GM12878 (cell line): ENCODE measurements around the gene NFIX. TPM values are rescaled to one million over a fixed set of nuclear protein-coding genes. Genes with fewer than 3 reads are reported as not detected.

Source experiments
- ATAC-seq: fragments of 200-7000 bp; cut with Tn5 transposase; 3 replicates; pipeline ENCODE4 v1.9.1; 2020; ENCODE audit warnings: mild to moderate bottlenecking, moderate library complexity
- BruUV-seq: library from RNA; stranded (reverse); fragments of 400-500 nt; replicated peaks from 2 replicates; lab custom pipeline; 2021; lab: Mats Ljungman, UMichigan
- CTCF ChIA-PET: fragments of 300-600 bp; sonication (Branson Sonifier 250); formaldehyde crosslinking; extraction: SDS; loops from one replicate; lab custom pipeline; 2021; ENCODE audit warnings: inconsistent platforms; lab: Yijun Ruan, JAX
- POLR2A ChIA-PET: fragments of 350-600 bp; formaldehyde crosslinking; extraction: SDS; loops from one replicate; lab custom pipeline; 2021; ENCODE audit warnings: inconsistent platforms; lab: Charles Lee
- RAD21 ChIA-PET: fragments of 300-600 bp; sonication (Branson Sonifier 250); formaldehyde crosslinking; loops from one replicate; lab custom pipeline; 2023; ENCODE audit warnings: antibody characterized with exemption; ENCODE audit not compliant: unreplicated experiment; lab: Charles Lee
- SMC1A ChIA-PET: fragments of 300-600 bp; sonication (Branson Sonifier 250); formaldehyde crosslinking; loops from one replicate; lab custom pipeline; 2023; ENCODE audit not compliant: unreplicated experiment, uncharacterized antibody; lab: Charles Lee
- DNase-seq: peaks from one replicate; pipeline ENCODE4 v3.0.0-alpha.2; 2011; ENCODE audit warnings: low read depth, low spot score
- FAIRE-seq: peaks from 3 replicates; lab custom pipeline; 2011; peaks lifted over from hg19 to GRCh38; lab: Jason Lieb, UNC
- H2AFZ ChIP-seq: 2 replicates; pipeline ENCODE4 v1.6.0; 2011; ENCODE audit warnings: low read depth, low read length, control low read depth; ENCODE audit not compliant: control insufficient read depth
- H3K27ac ChIP-seq: 2 replicates; pipeline ENCODE4 v1.5.1; 2011; ENCODE audit warnings: control low read depth; ENCODE audit not compliant: control insufficient read depth, insufficient read depth
- H3K27me3 ChIP-seq, 2 experiments: replicated peaks in 1 of 2; 2 replicates each; pipeline versions ENCODE4 v1.6.0 to v1.6.1; 2011; ENCODE audit warnings: low read length in 1 of 2; ENCODE audit not compliant: control insufficient read depth in 2 of 2, insufficient read depth in 2 of 2
- H3K36me3 ChIP-seq, 2 experiments: 2 replicates each; pipeline ENCODE4 v1.5.1; 2011; ENCODE audit warnings: low read length in 1 of 2; ENCODE audit not compliant: control insufficient read depth in 2 of 2, insufficient read depth in 2 of 2
- H3K4me1 ChIP-seq: 2 replicates; pipeline ENCODE4 v1.6.1; 2011; ENCODE audit warnings: mild to moderate bottlenecking, low read length, moderate library complexity, mixed read lengths; ENCODE audit not compliant: control insufficient read depth, insufficient read depth
- H3K4me2 ChIP-seq: 2 replicates; pipeline ENCODE4 v1.6.0; 2011; ENCODE audit warnings: control low read depth; ENCODE audit not compliant: control insufficient read depth, insufficient read depth
- H3K4me3 ChIP-seq: fragments of 200-600 bp; sonication (generic); 2 replicates; pipeline ENCODE4 v1.5.1; 2016
- H3K79me2 ChIP-seq: 2 replicates; pipeline ENCODE4 v1.6.0; 2011; ENCODE audit warnings: low read length; ENCODE audit not compliant: control insufficient read depth, insufficient read depth
- H3K9ac ChIP-seq: 2 replicates; pipeline ENCODE4 v1.8.0; 2011; ENCODE audit warnings: low read length, control low read depth, mixed read lengths; ENCODE audit not compliant: control insufficient read depth, insufficient read depth
- H3K9me3 ChIP-seq: replicated peaks from 3 replicates; pipeline ENCODE4 v1.5.1; 2011; ENCODE audit warnings: mild to moderate bottlenecking, low read length; ENCODE audit not compliant: control insufficient read depth, insufficient read depth
- H4K20me1 ChIP-seq: 2 replicates; pipeline ENCODE4 v1.6.0; 2011; ENCODE audit not compliant: control insufficient read depth, insufficient read depth
- CHD2 ChIP-seq: IDR thresholded peaks from 2 replicates; pipeline ENCODE4 v1.6.1; 2011; ENCODE audit warnings: low read depth, low read length, improper control_type of control experiment, borderline replicate concordance
- FOS ChIP-seq: IDR thresholded peaks from 3 replicates; pipeline ENCODE4 v1.6.1; 2011; ENCODE audit warnings: borderline replicate concordance; ENCODE audit not compliant: insufficient read length; ENCODE audit errors: extremely low read depth
- NR2C2 ChIP-seq: IDR thresholded peaks from 2 replicates; pipeline ENCODE4 v1.6.1; 2011; ENCODE audit warnings: borderline replicate concordance, low read depth; ENCODE audit not compliant: control insufficient read depth, insufficient read length
- RBBP5 ChIP-seq: fragments of 200-600 bp; sonication (generic); conservative IDR thresholded peaks from 2 replicates; pipeline ENCODE4 v1.6.1; 2016
- RUNX3 ChIP-seq: IDR thresholded peaks from 2 replicates; pipeline ENCODE4 v1.6.1; 2012; ENCODE audit warnings: low read length, inconsistent platforms
- TCF7 ChIP-seq: IDR thresholded peaks from 2 replicates; pipeline ENCODE4 v1.6.1; 2014; ENCODE audit warnings: antibody characterized with exemption, borderline replicate concordance
- ZSCAN29 ChIP-seq: fragments of 450-650 bp; IDR thresholded peaks from 2 replicates; pipeline ENCODE4 v1.6.1; 2017; ENCODE audit warnings: mild to moderate bottlenecking, moderate library complexity
- WGBS: methylation state at CpG from one replicate; pipeline ENCODE4 v1.1.6; 2016; ENCODE audit warnings: low lambda C conversion rate; ENCODE audit not compliant: insufficient replicate concordance, insufficient coverage; ENCODE audit errors: missing lambda C conversion rate; 5-methylcytosine and 5-hydroxymethylcytosine counted together
- in situ Hi-C: fragments of 300-500 bp; cut with MboI; formaldehyde crosslinking; loops from 9 replicates; pipeline ENCODE4 v1.14.3; 2018; ENCODE audit warnings: mixed read lengths
- intact Hi-C: fragments of 100-400 bp; cut with micrococcal nuclease; formaldehyde crosslinking; loops from one replicate; pipeline ENCODE4 v1.14.2; 2022; ENCODE audit not compliant: unreplicated experiment
- polyA plus RNA-seq, 11 experiments: library from polyadenylated mRNA; depleted of rRNA in 4 of 11; unstranded in 6 of 11; stranded (reverse) in 5 of 11; fragments of >200 nt; fragmentation: Nextera tagmentation in 4 of 11; fragmentation: Illumina TruSeq in 1 of 11; extraction: Ambion mirVana in 4 of 11; extraction: Trizol in 1 of 11; gene quantifications; 1 replicate in 1 of 11; 2 replicates in 10 of 11; pipeline versions ENCODE4 v1.2.1 to v1.2.3, GENCODE V29; 2011 to 2016; ENCODE audit warnings: inconsistent platforms in 2 of 11, missing spikeins in 2 of 11, low read depth in 1 of 11
- total RNA-seq, 4 experiments: library from RNA; depleted of rRNA in 3 of 4; stranded (reverse); fragments of >200 nt in 3 of 4; fragmentation: Illumina TruSeq in 1 of 4; extraction: Trizol in 1 of 4; gene quantifications; 2 replicates each; pipeline versions ENCODE4 v1.2.1 to v1.2.3, GENCODE V29; 2013 to 2021
- TF ChIP-seq, protein P1 (sequence below): fragments of 450-650 bp; formaldehyde crosslinking; IDR thresholded peaks from 2 replicates; pipeline ENCODE4 v1.5.0; 2022; ENCODE audit warnings: mild to moderate bottlenecking, missing genetic modification characterization

NFIX gene
- total and polyA plus RNA-seq, 10 of the 15 experiments (the other 5 are each of a cell fraction or from before 2014, with no cell fraction given): 0.02 to 2.2 (median 0.28) TPM

DNA sequence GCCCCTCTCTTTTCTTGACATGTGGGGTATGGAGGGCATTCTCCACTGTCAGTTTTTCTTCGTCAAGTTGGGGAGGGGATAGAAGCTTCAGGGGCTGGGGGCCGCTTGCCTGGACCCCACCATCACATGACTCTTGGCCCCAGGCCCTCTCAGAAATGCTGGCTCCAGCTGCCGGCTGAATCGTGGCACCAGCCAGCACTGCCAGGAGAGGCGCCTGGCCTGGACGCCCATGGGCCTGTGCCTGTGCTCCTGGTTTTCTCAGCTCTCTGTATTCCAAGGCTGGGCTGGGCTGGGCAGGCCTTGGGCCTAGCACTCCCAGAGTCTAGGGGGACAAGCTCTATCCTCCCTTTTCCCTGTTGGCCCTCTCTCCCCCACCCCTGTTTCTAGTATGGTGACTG, 68.8 kb downstream of the NFIX start:
- H3K4me1 ChIP-seq: no peaks in the 10 kb centered on the region
- BruUV-seq: no TSS peak
- in situ Hi-C loops (no loop called here), intact Hi-C loops (no loop called here)
- no peak overlapping the region for H3K27ac ChIP-seq
- H3K9ac ChIP-seq: no peak overlapping the region
- RAD21 ChIA-PET: no interaction called here
- WGBS: 39% methylated on average over 6 of the region's 6 CpGs
- H4K20me1 ChIP-seq: no peaks in the 10 kb centered on the region
- POLR2A ChIA-PET: no interaction called here
- TF ChIP-seq FOS: no peak
- TF ChIP-seq TCF7: no peak
- TF ChIP-seq RBBP5: no peak
- no peak for TF ChIP-seq ZSCAN29
- no peak for TF ChIP-seq RUNX3
- TF ChIP-seq NR2C2: no peak
- TF ChIP-seq, protein P1, sequence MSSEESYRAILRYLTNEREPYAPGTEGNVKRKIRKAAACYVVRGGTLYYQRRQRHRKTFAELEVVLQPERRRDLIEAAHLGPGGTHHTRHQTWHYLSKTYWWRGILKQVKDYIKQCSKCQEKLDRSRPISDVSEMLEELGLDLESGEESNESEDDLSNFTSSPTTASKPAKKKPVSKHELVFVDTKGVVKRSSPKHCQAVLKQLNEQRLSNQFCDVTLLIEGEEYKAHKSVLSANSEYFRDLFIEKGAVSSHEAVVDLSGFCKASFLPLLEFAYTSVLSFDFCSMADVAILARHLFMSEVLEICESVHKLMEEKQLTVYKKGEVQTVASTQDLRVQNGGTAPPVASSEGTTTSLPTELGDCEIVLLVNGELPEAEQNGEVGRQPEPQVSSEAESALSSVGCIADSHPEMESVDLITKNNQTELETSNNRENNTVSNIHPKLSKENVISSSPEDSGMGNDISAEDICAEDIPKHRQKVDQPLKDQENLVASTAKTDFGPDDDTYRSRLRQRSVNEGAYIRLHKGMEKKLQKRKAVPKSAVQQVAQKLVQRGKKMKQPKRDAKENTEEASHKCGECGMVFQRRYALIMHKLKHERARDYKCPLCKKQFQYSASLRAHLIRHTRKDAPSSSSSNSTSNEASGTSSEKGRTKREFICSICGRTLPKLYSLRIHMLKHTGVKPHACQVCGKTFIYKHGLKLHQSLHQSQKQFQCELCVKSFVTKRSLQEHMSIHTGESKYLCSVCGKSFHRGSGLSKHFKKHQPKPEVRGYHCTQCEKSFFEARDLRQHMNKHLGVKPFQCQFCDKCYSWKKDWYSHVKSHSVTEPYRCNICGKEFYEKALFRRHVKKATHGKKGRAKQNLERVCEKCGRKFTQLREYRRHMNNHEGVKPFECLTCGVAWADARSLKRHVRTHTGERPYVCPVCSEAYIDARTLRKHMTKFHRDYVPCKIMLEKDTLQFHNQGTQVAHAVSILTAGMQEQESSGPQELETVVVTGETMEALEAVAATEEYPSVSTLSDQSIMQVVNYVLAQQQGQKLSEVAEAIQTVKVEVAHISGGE (CRISPR knock-in tag): no peak
- TF ChIP-seq CHD2: no peak
- TF ChIP-seq, all 136 proteins: peak for 0
- no peaks in the 10 kb centered on the region for H3K36me3 ChIP-seq
- H3K4me2 ChIP-seq: no peak overlapping the region
- no peaks in the 10 kb centered on the region for H3K9me3 ChIP-seq
- SMC1A ChIA-PET: interaction anchor here (1.0 kb wide), 1 partner anchor 88 kb away, joined by 3 read pairs; no protein-coding TSS in a partner anchor
- no peak for FAIRE-seq
- H3K27me3 ChIP-seq: peaks cover 8 to 11% of the 10 kb centered on the region in 2 experiments
- H2AFZ ChIP-seq: no peak overlapping the region
- no peak overlapping the region for H3K4me3 ChIP-seq
- H3K79me2 ChIP-seq: no peaks in the 10 kb centered on the region
- CTCF ChIA-PET: interaction anchor here (1.7 to 10.9 kb wide), 2 partner anchors 84 to 98 kb away, joined by 7 to 247 read pairs; no protein-coding TSS in a partner anchor
- no peak for ATAC-seq
- DNase-seq: no peak
